IMR-90 (cell line): ENCODE data around the gene RAB27A. TPM values are rescaled to one million over a fixed set of nuclear protein-coding genes. Genes with fewer than 3 reads are reported as not detected.

ENCODE experiments used
- ATAC-seq: fragments of 200-7000 bp; cut with Tn5 transposase; 2 replicates; pipeline ENCODE4 v1.9.1; 2020; ENCODE audit warnings: low read depth, mild to moderate bottlenecking, moderate library complexity
- BruUV-seq: library from RNA; stranded (reverse); fragments of 400-500 nt; replicated peaks from 2 replicates; lab custom pipeline; 2021; lab: Mats Ljungman, UMichigan
- CTCF ChIA-PET: fragments of 300-600 bp; formaldehyde crosslinking; extraction: SDS; loops from one replicate; lab custom pipeline; 2021; ENCODE audit warnings: antibody characterized with exemption; lab: Yijun Ruan, JAX
- POLR2A ChIA-PET: fragments of 300-600 bp; sonication (Branson Sonifier 250); formaldehyde crosslinking; loops from one replicate; lab custom pipeline; 2022; ENCODE audit warnings: antibody characterized with exemption; ENCODE audit not compliant: unreplicated experiment; lab: Charles Lee
- DNase-seq: peaks from one replicate; pipeline ENCODE4 v3.0.0; 2013
- H2AFZ ChIP-seq: replicated peaks from 2 replicates; pipeline ENCODE3; 2013; ENCODE audit warnings: low read length, mild to moderate bottlenecking; ENCODE audit not compliant: poor library complexity
- H2AK5ac ChIP-seq: 2 replicates; pipeline ENCODE4 v1.6.1; 2013; ENCODE audit warnings: low read depth, low read length, inconsistent platforms
- H2AK9ac ChIP-seq: replicated peaks from 2 replicates; pipeline ENCODE3; 2013; ENCODE audit warnings: mild to moderate bottlenecking, low read depth, low read length, moderate library complexity; ENCODE audit not compliant: poor library complexity
- H2BK120ac ChIP-seq: 2 replicates; pipeline ENCODE4 v1.6.1; 2013; ENCODE audit warnings: low read depth, low read length, inconsistent platforms
- H2BK15ac ChIP-seq: 3 replicates; pipeline ENCODE4 v1.6.1; 2013; ENCODE audit warnings: low read depth, low read length, inconsistent platforms
- H2BK20ac ChIP-seq: 2 replicates; pipeline ENCODE4 v1.6.1; 2013; ENCODE audit warnings: low read depth, mild to moderate bottlenecking, inconsistent platforms, low read length, moderate library complexity
- H2BK5ac ChIP-seq: 2 replicates; pipeline ENCODE4 v1.6.1; 2013; ENCODE audit warnings: mild to moderate bottlenecking, low read depth, low read length, inconsistent platforms; ENCODE audit not compliant: poor library complexity, severe bottlenecking
- H3K14ac ChIP-seq: replicated peaks from 2 replicates; pipeline ENCODE4 v1.6.1; 2013; ENCODE audit warnings: low read depth, low read length, inconsistent platforms
- H3K18ac ChIP-seq: 2 replicates; pipeline ENCODE4 v1.6.1; 2013; ENCODE audit warnings: low read depth, low read length, control low read depth
- H3K23ac ChIP-seq: 2 replicates; pipeline ENCODE4 v1.6.1; 2013; ENCODE audit warnings: low read depth, low read length, inconsistent platforms
- H3K27ac ChIP-seq: 2 replicates; pipeline ENCODE4 v1.5.1; 2013; ENCODE audit warnings: mild to moderate bottlenecking, control low read depth, low read length; ENCODE audit not compliant: insufficient read depth
- H3K27me3 ChIP-seq: 2 replicates; pipeline ENCODE4 v1.6.1; 2013; ENCODE audit warnings: low read length; ENCODE audit not compliant: control insufficient read depth, insufficient read depth
- H3K36me3 ChIP-seq: 2 replicates; pipeline ENCODE4 v1.6.1; 2013; ENCODE audit warnings: low read length, mixed read lengths; ENCODE audit not compliant: control insufficient read depth, insufficient read depth
- H3K4ac ChIP-seq: 2 replicates; pipeline ENCODE4 v1.6.1; 2013; ENCODE audit warnings: low read depth, low read length, inconsistent platforms
- H3K4me1 ChIP-seq: 2 replicates; pipeline ENCODE4 v1.6.1; 2013; ENCODE audit warnings: low read length, mixed read lengths; ENCODE audit not compliant: control insufficient read depth, insufficient read depth
- H3K4me2 ChIP-seq: 2 replicates; pipeline ENCODE4 v1.6.1; 2013; ENCODE audit warnings: low read depth, mild to moderate bottlenecking, control low read depth, low read length, moderate library complexity
- H3K4me3 ChIP-seq: 2 replicates; pipeline ENCODE4 v1.5.1; 2013; ENCODE audit warnings: low read depth, mild to moderate bottlenecking, control low read depth, low read length, moderate library complexity; ENCODE audit not compliant: insufficient read depth
- H3K56ac ChIP-seq: 2 replicates; pipeline ENCODE4 v1.6.1; 2013; ENCODE audit warnings: low read length, inconsistent platforms; ENCODE audit not compliant: insufficient read depth; ENCODE audit errors: extremely low read depth
- H3K79me1 ChIP-seq, 2 experiments: 2 replicates each; pipeline ENCODE4 v1.6.1; 2013; ENCODE audit warnings: low read length in 2 of 2, inconsistent platforms in 1 of 2, low read depth in 1 of 2
- H3K9ac ChIP-seq: 2 replicates; pipeline ENCODE4 v1.6.1; 2013; ENCODE audit warnings: low read depth, low read length, control low read depth
- H3K9me1 ChIP-seq: 2 replicates; pipeline ENCODE4 v1.6.1; 2013; ENCODE audit warnings: low read length, inconsistent platforms; ENCODE audit not compliant: insufficient read depth
- H3K9me3 ChIP-seq: 2 replicates; pipeline ENCODE4 v1.6.1; 2013; ENCODE audit warnings: low read length; ENCODE audit not compliant: control insufficient read depth, insufficient read depth
- H4K20me1 ChIP-seq: 2 replicates; pipeline ENCODE4 v1.6.1; 2013; ENCODE audit warnings: low read length, inconsistent platforms; ENCODE audit not compliant: insufficient read depth
- H4K5ac ChIP-seq: 2 replicates; pipeline ENCODE4 v1.6.1; 2013; ENCODE audit warnings: mild to moderate bottlenecking, low read depth, low read length, control low read depth
- H4K8ac ChIP-seq, 2 experiments: 2 replicates each; pipeline ENCODE4 v1.6.1; 2013; ENCODE audit warnings: low read depth in 2 of 2, low read length in 2 of 2, control low read depth in 1 of 2, inconsistent platforms in 1 of 2
- H4K91ac ChIP-seq: 2 replicates; pipeline ENCODE4 v1.6.1; 2013; ENCODE audit warnings: low read depth, low read length, inconsistent platforms; ENCODE audit not compliant: insufficient read depth
- BHLHE40 ChIP-seq: fragments of 150-350 bp; IDR thresholded peaks from 2 replicates; pipeline ENCODE4 v1.6.1; 2016; ENCODE audit warnings: mild to moderate bottlenecking, low read depth, low read length
- CEBPB ChIP-seq: IDR thresholded peaks from 2 replicates; pipeline ENCODE4 v1.6.1; 2012; ENCODE audit warnings: low read depth, low read length, improper control_type of control experiment
- CHD1 ChIP-seq: IDR thresholded peaks from 2 replicates; pipeline ENCODE4 v1.6.1; 2012; ENCODE audit warnings: low read depth, low read length, improper control_type of control experiment
- CTCF ChIP-seq: conservative IDR thresholded peaks from 2 replicates; pipeline ENCODE4 v1.5.1; 2012; ENCODE audit warnings: mild to moderate bottlenecking, low read depth, low read length, improper control_type of control experiment
- MAFK ChIP-seq: IDR thresholded peaks from 2 replicates; pipeline ENCODE4 v1.6.1; 2012; ENCODE audit warnings: low read depth, low read length, improper control_type of control experiment
- MXI1 ChIP-seq: IDR thresholded peaks from 2 replicates; pipeline ENCODE4 v1.6.1; 2012; ENCODE audit warnings: low read depth, mild to moderate bottlenecking, low read length, moderate library complexity, borderline replicate concordance
- NFE2L2 ChIP-seq: fragments of 150-350 bp; IDR thresholded peaks from 2 replicates; pipeline ENCODE4 v1.6.1; 2016; ENCODE audit warnings: low read depth, mild to moderate bottlenecking, low read length
- POLR2A ChIP-seq: IDR thresholded peaks from 2 replicates; pipeline ENCODE4 v1.6.1; 2012; ENCODE audit warnings: mild to moderate bottlenecking, low read depth, low read length
- SMC3 ChIP-seq: fragments of 150-350 bp; IDR thresholded peaks from 2 replicates; pipeline ENCODE4 v1.6.1; 2016; ENCODE audit warnings: low read depth, mild to moderate bottlenecking, antibody characterized with exemption, low read length, moderate library complexity
- WGBS, 2 experiments: methylation state at CpG; one replicate each; pipeline versions ENCODE4 v1.1.5 to v1.1.7; 2013; ENCODE audit warnings: missing lambda C conversion rate in 2 of 2; ENCODE audit not compliant: insufficient read length in 1 of 2; ENCODE audit errors: extremely low coverage in 2 of 2; 5-methylcytosine and 5-hydroxymethylcytosine counted together
- dilution Hi-C: fragments of 300-500 bp; cut with HindIII; formaldehyde crosslinking; loops from one replicate; pipeline ENCODE4 v1.14.3; 2018; ENCODE audit warnings: low sequenced_read_pairs; ENCODE audit not compliant: unreplicated experiment
- in situ Hi-C: fragments of 300-500 bp; cut with MboI; formaldehyde crosslinking; loops from 3 replicates; pipeline ENCODE4 v1.14.3; 2019; ENCODE audit warnings: low sequenced_read_pairs, inconsistent platforms, mixed read lengths
- intact Hi-C: fragments of 100-400 bp; cut with micrococcal nuclease; formaldehyde crosslinking; loops from 2 replicates; pipeline ENCODE4 v1.10.0; 2022
- polyA plus RNA-seq, 3 experiments: library from polyadenylated mRNA; depleted of rRNA; stranded (reverse); fragments of >200 nt; gene quantifications; 2 replicates each; pipeline ENCODE4 v1.2.3, GENCODE V29; 2012; ENCODE audit warnings: low replicate concordance in 1 of 3
- total RNA-seq: library from RNA; depleted of rRNA; stranded (reverse); fragments of >200 nt; gene quantifications from 2 replicates; pipeline ENCODE4 v1.2.3, GENCODE V29; 2012

Gene RAB27A
- total and polyA plus RNA-seq, 2 of the 4 experiments (the other 2 are of a cell fraction): 4.8 to 13.7 TPM

GRCh38 chr15:55284426-55284825 lies 5.2 kb downstream of the RAB27A start:
- H2BK20ac ChIP-seq: no peak overlapping the region
- H4K91ac ChIP-seq: no peak overlapping the region
- no peak overlapping the region for H3K9ac ChIP-seq
- H3K14ac ChIP-seq: no peak overlapping the region
- H3K27me3 ChIP-seq: no peaks in the 10 kb centered on the region
- H2BK15ac ChIP-seq: no peak overlapping the region
- no peak overlapping the region for H2AFZ ChIP-seq
- TF ChIP-seq BHLHE40 (no peak), POLR2A (no peak), SMC3 (no peak), NFE2L2 (no peak), CEBPB (no peak), MAFK (no peak), CHD1 (no peak), MXI1 (no peak), CTCF (no peak)
- H3K18ac ChIP-seq: no peak overlapping the region
- ATAC-seq (no peak), DNase-seq (no peak)
- no peak overlapping the region for H3K56ac ChIP-seq
- H3K27ac ChIP-seq: no peak overlapping the region
- no peaks in the 10 kb centered on the region; the same call in 1 of the 2 replicates for H3K36me3 ChIP-seq
- no peak overlapping the region for H3K23ac ChIP-seq
- H4K5ac ChIP-seq: no peak overlapping the region
- in situ Hi-C loops (loop anchor here (5.0 kb wide), 1 partner anchor 62 kb away; no protein-coding TSS in a partner anchor), dilution Hi-C loops (no loop called here), intact Hi-C loops (no loop called here)
- H4K8ac ChIP-seq: no peak overlapping the region
- no peak overlapping the region for H2BK120ac ChIP-seq
- POLR2A ChIA-PET: no interaction called here
- H4K20me1 ChIP-seq: peaks cover 13% of the 10 kb centered on the region; the same call in 1 of the 2 replicates
- peaks cover 16% of the 10 kb centered on the region for H3K9me1 ChIP-seq
- no peaks in the 10 kb centered on the region for H3K9me3 ChIP-seq
- H3K79me1 ChIP-seq: peaks cover 14 to 52% of the 10 kb centered on the region in 2 experiments
- CTCF ChIA-PET: no interaction called here
- H2BK5ac ChIP-seq: no peak overlapping the region
- no peak overlapping the region for H3K4me3 ChIP-seq
- peaks cover 12% of the 10 kb centered on the region for H3K4me1 ChIP-seq
- BruUV-seq: no TSS peak
- no peak overlapping the region for H3K4me2 ChIP-seq
- no peak overlapping the region for H2AK9ac ChIP-seq
- WGBS, 2 experiments: no CpG with 5 or more reads among the region's 1 CpG
- no peak overlapping the region for H3K4ac ChIP-seq
- H2AK5ac ChIP-seq: no peak overlapping the region
